ENCODE data around the gene LEFTY1. TPM values are rescaled to one million over a fixed set of nuclear protein-coding genes. Genes with fewer than 3 reads are reported as not detected.

The LEFTY1 gene
- total and polyA plus RNA-seq, 2 donors (not counting 3 experiments of a cell fraction or from before 2014, with no cell fraction given), result not detected

GRCh38 chr1:225896937-225897549 is 8.1 kb upstream of the LEFTY1 start:
- dilution Hi-C loops (cut with MboI; ENCODE audit: extremely low pct_ligation_motif_present, low sequenced_read_pairs) (no loop called here), intact Hi-C loops (cut with micrococcal nuclease) (no loop called here)
- Histone ChIP-seq H3K79me2 (ENCODE audit: control insufficient read depth, insufficient read depth, low read length) (no peaks in the 10 kb centered on the region), H3K4me2 (ENCODE audit: insufficient read depth, low read length) (no peak overlapping the region), H3K4me1 (ENCODE audit: control insufficient read depth, extremely low read depth, insufficient read depth, low read length) (peaks cover 7% of the 10 kb centered on the region), H3K9ac (replicated peaks; ENCODE audit: extremely low read depth, insufficient read depth, low read length) (no peak overlapping the region), H3K36me3 (ENCODE audit: control insufficient read depth in 2 of 2, extremely low read depth in 1 of 2, insufficient read depth in 2 of 2, low read length in 2 of 2) (no peaks in the 10 kb centered on the region), H3K9me3 (replicated peaks; ENCODE audit: control insufficient read depth, insufficient read depth, low read length) (no peaks in the 10 kb centered on the region), H3K27me3 (ENCODE audit: control insufficient read depth in 2 of 2, insufficient read depth in 2 of 2, low read length in 2 of 2) (no peaks in the 10 kb centered on the region), H3K27ac (ENCODE audit: insufficient read depth, low read depth, low read length) (no peak overlapping the region), H2AFZ (ENCODE audit: low read depth, low read length) (peak overlapping the region; percentile 6), H4K20me1 (replicated peaks; ENCODE audit: control insufficient read depth, extremely low read depth, insufficient read depth, low read length) (no peaks in the 10 kb centered on the region), H3K9me1 (replicated peaks; ENCODE audit: control insufficient read depth, extremely low read depth, insufficient read depth, low read length) (no peaks in the 10 kb centered on the region), H3K4me3 (replicated peaks in 1 of 3; ENCODE audit: insufficient read depth in 1 of 3, low read depth in 1 of 3, low read length in 3 of 3) (no peak overlapping the region)
- ChIA-PET CTCF (interaction anchor here (1.3 to 4.1 kb wide), 2 partner anchors 14 to 120 kb away, joined by 3 to 12 read pairs; partner anchors contain the start of gene SRP9), POLR2A (no interaction called here)
- no peak for TF ChIP-seq POLR2A (IDR thresholded peaks at IDR 0.05; ENCODE audit: low read depth, low read length)
- TF ChIP-seq CTCF (IDR thresholded peaks at IDR 0.05; ENCODE audit: extremely low read depth in 1 of 2, insufficient read depth in 1 of 2, low read depth in 1 of 2, low read length in 2 of 2), result no peak
- no peak for TF ChIP-seq EZH2 (IDR thresholded peaks at IDR 0.05; ENCODE audit: borderline replicate concordance, low read depth, low read length, severe bottlenecking)
- TF ChIP-seq FOS (IDR thresholded peaks at IDR 0.05; ENCODE audit: borderline replicate concordance, insufficient read depth, low read length), result no peak
- no peak for TF ChIP-seq GATA2 (IDR thresholded peaks at IDR 0.05; ENCODE audit: insufficient read depth, insufficient read length, low read depth, low read length)
- TF ChIP-seq POLR2AphosphoS5 (IDR thresholded peaks at IDR 0.05; ENCODE audit: insufficient read depth, low read depth, low read length), result no peak
- no peak for TF ChIP-seq MYC (IDR thresholded peaks at IDR 0.05; ENCODE audit: low read depth, low read length)
- TF ChIP-seq JUN (IDR thresholded peaks at IDR 0.05; ENCODE audit: borderline replicate concordance, insufficient read depth, insufficient read length, low read depth), result no peak
- no peak for TF ChIP-seq MAX (IDR thresholded peaks at IDR 0.05; ENCODE audit: insufficient read depth, insufficient read length)
- FAIRE-seq (no peak), DNase-seq (ENCODE audit: low read depth, low spot score) (no peak)
- no TSS peak for BruUV-seq (replicated peaks)
